ENCODE measurements around the gene KRTAP4-1. TPM values are rescaled to one million over a fixed set of nuclear protein-coding genes. Genes with fewer than 3 reads are reported as not detected.
"Not testable (repeated sequence)": the region's sequence is repeated elsewhere in the genome, so short reads cannot be mapped to it uniquely, and the experiment has no call there.

KRTAP4-1 gene
- polyA plus RNA-seq, 3 donors, result not detected

DNA sequence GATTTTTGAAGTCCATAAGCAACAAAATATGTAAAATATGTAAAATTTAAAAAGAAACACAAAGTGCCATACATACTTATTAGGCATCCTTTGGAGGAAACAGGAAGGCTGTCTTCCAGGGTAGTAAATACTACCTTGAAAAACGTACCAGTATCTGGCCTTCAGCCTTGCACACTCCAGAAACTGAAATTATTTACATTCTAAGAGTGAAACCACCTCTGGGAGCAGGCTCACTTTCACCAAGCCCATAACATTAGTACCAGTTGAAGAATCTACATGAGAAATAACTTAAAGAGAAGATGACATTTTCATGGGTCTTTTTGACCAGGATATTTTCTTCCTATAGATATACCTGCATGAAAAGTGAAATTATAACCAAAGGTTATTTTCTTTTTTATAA, 11.4 kb upstream of the KRTAP4-1 start:
- Mint-ChIP-seq H3K27me3 (ENCODE audit: low read depth in 3 of 3) (peaks cover 2 to 3% (median 3%) of the 10 kb centered on the region in 3 donors), H3K27ac (no peak overlapping the region), H3K36me3 (no peaks in the 10 kb centered on the region), H3K9me3 (peaks cover 0 to 8% (median 2%) of the 10 kb centered on the region in 7 donors), H3K4me1 (no peaks in the 10 kb centered on the region), H3K4me3 (no peak overlapping the region)
- H3K36me3 ChIP-seq (replicated peaks in 1 of 2; ENCODE audit: control insufficient read depth in 1 of 2, insufficient read depth in 2 of 2, low read length in 2 of 2), result no peaks in the 10 kb centered on the region
- no peaks in the 10 kb centered on the region for H4K20me1 ChIP-seq (ENCODE audit: insufficient read depth, low read length)
- H3K9ac ChIP-seq (ENCODE audit: insufficient read depth, low read length, poor library complexity, severe bottlenecking), result no peak overlapping the region
- no peak overlapping the region for H3K4me2 ChIP-seq (replicated peaks; ENCODE audit: extremely low read depth, low read length, poor library complexity, severe bottlenecking)
- H3K79me2 ChIP-seq (ENCODE audit: insufficient read depth, low read length), result no peaks in the 10 kb centered on the region
- no peak overlapping the region for H3K27ac ChIP-seq (ENCODE audit: low read depth in 1 of 2, low read length in 2 of 2)
- DNase-seq, result no peak
- no peak overlapping the region for H3K4me3 ChIP-seq (replicated peaks in 1 of 3; ENCODE audit: low read depth in 2 of 3, low read length in 3 of 3)
- TF ChIP-seq, protein P1, sequence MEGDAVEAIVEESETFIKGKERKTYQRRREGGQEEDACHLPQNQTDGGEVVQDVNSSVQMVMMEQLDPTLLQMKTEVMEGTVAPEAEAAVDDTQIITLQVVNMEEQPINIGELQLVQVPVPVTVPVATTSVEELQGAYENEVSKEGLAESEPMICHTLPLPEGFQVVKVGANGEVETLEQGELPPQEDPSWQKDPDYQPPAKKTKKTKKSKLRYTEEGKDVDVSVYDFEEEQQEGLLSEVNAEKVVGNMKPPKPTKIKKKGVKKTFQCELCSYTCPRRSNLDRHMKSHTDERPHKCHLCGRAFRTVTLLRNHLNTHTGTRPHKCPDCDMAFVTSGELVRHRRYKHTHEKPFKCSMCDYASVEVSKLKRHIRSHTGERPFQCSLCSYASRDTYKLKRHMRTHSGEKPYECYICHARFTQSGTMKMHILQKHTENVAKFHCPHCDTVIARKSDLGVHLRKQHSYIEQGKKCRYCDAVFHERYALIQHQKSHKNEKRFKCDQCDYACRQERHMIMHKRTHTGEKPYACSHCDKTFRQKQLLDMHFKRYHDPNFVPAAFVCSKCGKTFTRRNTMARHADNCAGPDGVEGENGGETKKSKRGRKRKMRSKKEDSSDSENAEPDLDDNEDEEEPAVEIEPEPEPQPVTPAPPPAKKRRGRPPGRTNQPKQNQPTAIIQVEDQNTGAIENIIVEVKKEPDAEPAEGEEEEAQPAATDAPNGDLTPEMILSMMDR (IDR thresholded peaks at IDR 0.05), result no peak
- intact Hi-C loops (cut with micrococcal nuclease), result no loop called here
- H3K27me3 ChIP-seq (ENCODE audit: control insufficient read depth in 2 of 2, insufficient read depth in 2 of 2, low read length in 2 of 2), result no peaks in the 10 kb centered on the region
- H3K4me1 ChIP-seq (ENCODE audit: control insufficient read depth in 1 of 2, insufficient read depth in 2 of 2, low read length in 2 of 2), result no peaks in the 10 kb centered on the region
- no CpG with 5 or more reads among the region's 1 CpG for WGBS (ENCODE audit: insufficient coverage)
- H3K9me3 ChIP-seq (replicated peaks in 1 of 2; ENCODE audit: control insufficient read depth in 1 of 2, insufficient read depth in 1 of 2, low read length in 2 of 2), result no peaks in the 10 kb centered on the region
- no peak overlapping the region for H2AFZ ChIP-seq (ENCODE audit: insufficient read depth, low read depth, low read length, poor library complexity, severe bottlenecking)

DNA sequence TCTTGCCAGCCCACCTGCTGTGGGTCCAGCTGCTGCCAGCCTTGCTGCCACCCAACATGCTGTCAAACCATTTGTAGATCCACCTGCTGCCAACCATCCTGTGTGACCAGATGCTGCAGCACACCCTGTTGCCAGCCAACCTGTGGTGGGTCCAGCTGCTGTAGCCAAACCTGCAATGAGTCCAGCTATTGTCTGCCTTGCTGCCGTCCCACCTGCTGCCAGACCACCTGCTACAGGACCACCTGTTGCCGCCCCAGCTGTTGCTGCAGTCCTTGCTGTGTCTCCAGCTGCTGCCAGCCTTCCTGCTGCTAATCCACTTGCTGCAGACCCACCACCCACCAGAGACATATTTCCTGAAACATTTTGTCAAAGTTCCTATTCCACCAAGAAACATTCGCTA, 5.6 kb upstream of the KRTAP4-1 start:
- peaks cover 0 to 4% (median 0%) of the 10 kb centered on the region in 7 donors for H3K9me3 Mint-ChIP-seq
- H3K4me1 ChIP-seq (ENCODE audit: control insufficient read depth in 1 of 2, insufficient read depth in 2 of 2, low read length in 2 of 2), result no peaks in the 10 kb centered on the region
- H3K4me1 Mint-ChIP-seq, result no peaks in the 10 kb centered on the region
- H3K4me2 ChIP-seq (replicated peaks; ENCODE audit: extremely low read depth, low read length, poor library complexity, severe bottlenecking), result no peak overlapping the region
- no peaks in the 10 kb centered on the region for H4K20me1 ChIP-seq (ENCODE audit: insufficient read depth, low read length)
- H2AFZ ChIP-seq (ENCODE audit: insufficient read depth, low read depth, low read length, poor library complexity, severe bottlenecking), result no peak overlapping the region
- H3K9me3 ChIP-seq (replicated peaks in 1 of 2; ENCODE audit: control insufficient read depth in 1 of 2, insufficient read depth in 1 of 2, low read length in 2 of 2), result no peaks in the 10 kb centered on the region
- no peak overlapping the region for H3K4me3 ChIP-seq (replicated peaks in 1 of 3; ENCODE audit: low read depth in 2 of 3, low read length in 3 of 3)
- peaks cover 0 to 3% of the 10 kb centered on the region in 2 donors for H3K27me3 ChIP-seq (ENCODE audit: control insufficient read depth in 2 of 2, insufficient read depth in 2 of 2, low read length in 2 of 2)
- H3K4me3 Mint-ChIP-seq, result no peak overlapping the region
- no peak overlapping the region for H3K9ac ChIP-seq (ENCODE audit: insufficient read depth, low read length, poor library complexity, severe bottlenecking)
- TF ChIP-seq, protein P1 (IDR thresholded peaks at IDR 0.05), result no peak
- WGBS (ENCODE audit: insufficient coverage), result 88% methylated on average over 3 of the region's 3 CpGs
- H3K27ac ChIP-seq (ENCODE audit: low read depth in 1 of 2, low read length in 2 of 2), result no peak overlapping the region
- no peaks in the 10 kb centered on the region for H3K79me2 ChIP-seq (ENCODE audit: insufficient read depth, low read length)
- H3K36me3 Mint-ChIP-seq, result no peaks in the 10 kb centered on the region
- intact Hi-C loops (cut with micrococcal nuclease), result no loop called here
- H3K36me3 ChIP-seq (replicated peaks in 1 of 2; ENCODE audit: control insufficient read depth in 1 of 2, insufficient read depth in 2 of 2, low read length in 2 of 2), result no peaks in the 10 kb centered on the region
- DNase-seq, result no peak
- H3K27me3 Mint-ChIP-seq (ENCODE audit: low read depth in 3 of 3), result peaks cover 7 to 11% (median 8%) of the 10 kb centered on the region in 3 donors
- peak overlapping the region in 1 of 7 donors; percentile 16 for H3K27ac Mint-ChIP-seq

DNA sequence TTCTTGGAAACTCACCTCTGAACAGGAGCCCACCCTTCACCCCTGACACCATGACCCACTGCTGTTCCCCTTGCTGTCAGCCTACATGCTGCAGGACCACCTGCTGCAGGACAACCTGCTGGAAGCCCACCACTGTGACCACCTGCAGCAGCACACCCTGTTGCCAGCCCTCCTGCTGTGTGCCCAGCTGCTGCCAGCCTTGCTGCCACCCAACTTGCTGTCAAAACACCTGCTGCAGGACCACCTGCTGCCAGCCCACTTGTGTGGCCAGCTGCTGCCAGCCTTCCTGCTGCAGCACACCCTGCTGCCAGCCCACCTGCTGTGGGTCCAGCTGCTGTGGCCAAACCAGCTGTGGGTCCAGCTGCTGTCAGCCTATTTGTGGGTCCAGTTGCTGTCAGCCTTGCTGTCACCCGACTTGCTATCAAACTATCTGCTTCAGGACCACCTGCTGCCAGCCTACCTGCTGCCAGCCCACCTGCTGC, 5.2 kb upstream of the KRTAP4-1 start, which contains the start of gene KRTAP9-1:
KRTAP9-1 (plus strand) TSS at position 51 of the 482 bp plus-strand sequence; CDS start at position 51, 0 bp downstream.
- H3K9me3 ChIP-seq (replicated peaks in 1 of 2; ENCODE audit: control insufficient read depth in 1 of 2, insufficient read depth in 1 of 2, low read length in 2 of 2); H3K4me1 Mint-ChIP-seq; H3K4me2 ChIP-seq (replicated peaks; ENCODE audit: extremely low read depth, low read length, poor library complexity, severe bottlenecking); intact Hi-C loops (cut with micrococcal nuclease); H3K36me3 Mint-ChIP-seq; H3K9ac ChIP-seq (ENCODE audit: insufficient read depth, low read length, poor library complexity, severe bottlenecking); H3K36me3 ChIP-seq (replicated peaks in 1 of 2; ENCODE audit: control insufficient read depth in 1 of 2, insufficient read depth in 2 of 2, low read length in 2 of 2); H3K27me3 ChIP-seq (ENCODE audit: control insufficient read depth in 2 of 2, insufficient read depth in 2 of 2, low read length in 2 of 2); H4K20me1 ChIP-seq (ENCODE audit: insufficient read depth, low read length); H3K4me3 ChIP-seq (replicated peaks in 1 of 3; ENCODE audit: low read depth in 2 of 3, low read length in 3 of 3); H3K4me1 ChIP-seq (ENCODE audit: control insufficient read depth in 1 of 2, insufficient read depth in 2 of 2, low read length in 2 of 2); DNase-seq; H3K9me3 Mint-ChIP-seq; H3K27ac ChIP-seq (ENCODE audit: low read depth in 1 of 2, low read length in 2 of 2); H2AFZ ChIP-seq (ENCODE audit: insufficient read depth, low read depth, low read length, poor library complexity, severe bottlenecking); H3K4me3 Mint-ChIP-seq; H3K79me2 ChIP-seq (ENCODE audit: insufficient read depth, low read length): not testable (repeated sequence)
- peak within 1 kb of the TSS in 1 of 7 donors; percentile 16 for H3K27ac Mint-ChIP-seq
- WGBS (ENCODE audit: insufficient coverage), result 82% methylated on average over 1 of the region's 1 CpG
- peaks cover 7 to 13% (median 8%) of the 10 kb centered on the region in 3 donors for H3K27me3 Mint-ChIP-seq (ENCODE audit: low read depth in 3 of 3)
